ENCODE data around the gene CD4.
"Not testable (repeated sequence)": the region's sequence is repeated elsewhere in the genome, so short reads cannot be mapped to it uniquely, and the experiment has no call there.

The CD4 gene

GRCh38 chr12:6863033-6863432 is 73.7 kb downstream of the CD4 start:
- TF ChIP-seq CTCF (IDR thresholded peaks at IDR 0.05; ENCODE audit: poor library complexity, severe bottlenecking): no peak
- Histone ChIP-seq H3K4me1 (ENCODE audit: insufficient read depth, poor library complexity, severe bottlenecking) (no peaks in the 10 kb centered on the region), H3K27me3 (ENCODE audit: insufficient read depth, poor library complexity, severe bottlenecking) (no peaks in the 10 kb centered on the region), H3K36me3 (ENCODE audit: low read depth) (peaks cover 50% of the 10 kb centered on the region), H3K9me3 (ENCODE audit: severe bottlenecking) (no peaks in the 10 kb centered on the region), H3K27ac (ENCODE audit: poor library complexity, severe bottlenecking) (no peak overlapping the region), H3K4me3 (ENCODE audit: severe bottlenecking) (no peak overlapping the region)
- no peak for DNase-seq (ENCODE audit: low spot score)
- no peak for ATAC-seq (ENCODE audit: low read depth)

- TF ChIP-seq CTCF (IDR thresholded peaks at IDR 0.05; ENCODE audit: poor library complexity, severe bottlenecking): no peak
- DNase-seq (ENCODE audit: low spot score) (no peak), ATAC-seq (ENCODE audit: low read depth) (no peak)
- peaks cover 52% of the 10 kb centered on the region for H3K36me3 ChIP-seq (ENCODE audit: low read depth)
- H3K4me1 ChIP-seq (ENCODE audit: insufficient read depth, poor library complexity, severe bottlenecking): peaks cover under 1% of the 10 kb centered on the region
- H3K27ac ChIP-seq (ENCODE audit: poor library complexity, severe bottlenecking): no peak overlapping the region
- H3K4me3 ChIP-seq (ENCODE audit: severe bottlenecking): no peak overlapping the region
- H3K27me3 ChIP-seq (ENCODE audit: insufficient read depth, poor library complexity, severe bottlenecking): no peaks in the 10 kb centered on the region
- H3K9me3 ChIP-seq (ENCODE audit: severe bottlenecking): no peaks in the 10 kb centered on the region
These were observed 74.4 kb downstream of the CD4 start for GRCh38 chr12:6863586-6864321.

GRCh38 chr12:6865307-6865706 is 76.0 kb downstream of the CD4 start:
- peaks cover 58% of the 10 kb centered on the region for H3K36me3 ChIP-seq (ENCODE audit: low read depth)
- not testable (repeated sequence) for DNase-seq (ENCODE audit: low spot score); H3K9me3 ChIP-seq (ENCODE audit: severe bottlenecking); H3K27ac ChIP-seq (ENCODE audit: poor library complexity, severe bottlenecking); H3K27me3 ChIP-seq (ENCODE audit: insufficient read depth, poor library complexity, severe bottlenecking); H3K4me1 ChIP-seq (ENCODE audit: insufficient read depth, poor library complexity, severe bottlenecking); H3K4me3 ChIP-seq (ENCODE audit: severe bottlenecking); ATAC-seq (ENCODE audit: low read depth)

GRCh38 chr12:6866163-6866919 is 77.0 kb downstream of the CD4 start:
- Histone ChIP-seq H3K4me1 (ENCODE audit: insufficient read depth, poor library complexity, severe bottlenecking) (peaks cover 6% of the 10 kb centered on the region), H3K27me3 (ENCODE audit: insufficient read depth, poor library complexity, severe bottlenecking) (no peaks in the 10 kb centered on the region), H3K4me3 (ENCODE audit: severe bottlenecking) (no peak overlapping the region), H3K36me3 (ENCODE audit: low read depth) (peaks cover 66% of the 10 kb centered on the region), H3K27ac (ENCODE audit: poor library complexity, severe bottlenecking) (peak overlapping the region; percentile 88), H3K9me3 (ENCODE audit: severe bottlenecking) (no peaks in the 10 kb centered on the region)
- TF ChIP-seq CTCF (IDR thresholded peaks at IDR 0.05; ENCODE audit: poor library complexity, severe bottlenecking): no peak
- ATAC-seq (ENCODE audit: low read depth): no peak
- no peak for DNase-seq (ENCODE audit: low spot score)

- TF ChIP-seq CTCF (IDR thresholded peaks at IDR 0.05; ENCODE audit: poor library complexity, severe bottlenecking): no peak
- Histone ChIP-seq H3K4me1 (ENCODE audit: insufficient read depth, poor library complexity, severe bottlenecking) (peaks cover 6% of the 10 kb centered on the region), H3K27me3 (ENCODE audit: insufficient read depth, poor library complexity, severe bottlenecking) (no peaks in the 10 kb centered on the region), H3K9me3 (ENCODE audit: severe bottlenecking) (no peaks in the 10 kb centered on the region), H3K4me3 (ENCODE audit: severe bottlenecking) (peak overlapping the region; percentile 97), H3K36me3 (ENCODE audit: low read depth) (peaks cover 66% of the 10 kb centered on the region), H3K27ac (ENCODE audit: poor library complexity, severe bottlenecking) (peak overlapping the region; percentile 88)
- no peak for DNase-seq (ENCODE audit: low spot score)
- ATAC-seq (ENCODE audit: low read depth): peak; percentile 1; the same call in 2 of the 3 replicates
These were observed 77.6 kb downstream of the CD4 start for GRCh38 chr12:6866920-6867412.
